ENCODE results near the gene CCDC88B.

DNA sequence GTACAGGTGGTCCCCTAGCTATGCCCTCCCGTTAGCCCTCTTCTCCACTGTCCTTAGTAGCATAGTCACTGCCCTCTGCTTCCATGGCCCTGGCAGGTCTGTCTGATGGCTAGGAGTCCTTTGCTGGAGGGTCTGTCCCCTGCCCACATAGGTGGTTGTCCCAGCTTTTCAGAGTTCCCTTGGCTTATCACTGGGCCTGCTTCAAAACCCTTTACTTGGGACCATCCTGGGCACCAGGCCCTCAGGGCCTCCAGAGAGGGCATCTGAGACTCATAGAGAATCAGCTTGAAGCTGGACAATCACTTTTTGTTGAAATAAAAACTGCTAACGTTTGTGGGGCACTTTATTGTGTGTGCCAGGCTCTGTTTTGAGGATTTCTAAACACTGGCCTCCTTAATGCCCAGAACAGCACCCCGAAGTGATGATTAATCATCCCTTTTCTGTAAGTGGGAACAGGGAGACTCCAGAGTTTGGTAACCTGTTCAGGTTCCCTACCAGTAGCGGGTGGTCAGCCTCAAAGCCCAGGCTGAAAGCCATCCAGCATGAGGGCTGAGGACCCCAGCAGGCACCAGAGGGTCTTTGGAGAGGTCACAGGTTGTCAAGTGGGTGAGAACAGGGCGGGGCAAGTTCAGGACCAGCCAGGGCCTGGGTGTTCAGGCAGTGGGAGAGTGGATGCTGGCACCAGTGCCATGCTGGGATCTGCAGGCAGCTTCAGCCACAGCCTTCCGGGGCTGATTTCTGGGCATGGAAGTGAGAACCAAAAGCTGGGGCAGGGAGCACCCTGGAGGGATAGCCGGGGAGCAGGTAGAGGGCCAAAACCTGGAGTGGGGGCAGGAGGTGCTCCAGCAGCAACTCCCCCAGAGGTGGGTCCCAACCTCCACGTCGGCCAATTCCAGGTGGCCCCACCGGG, 49.4 kb upstream of the CCDC88B start:
- TF ChIP-seq RAD21 (IDR thresholded peaks at IDR 0.05; ENCODE audit: low read depth) = no peak
- no peak for TF ChIP-seq REST (IDR thresholded peaks at IDR 0.05; ENCODE audit: low read depth)

Measured in Ishikawa (cell line).